Body of pancreas (tissue), 4 donors: ENCODE measurements around the gene ZNF346.

Source experiments
- CTCF ChIP-seq, 7 experiments: fragments of 450-650 bp in 4 of 7; fragments of 200-600 bp in 3 of 7; sonication (generic) in 3 of 7; IDR thresholded peaks; one replicate each; pipeline ENCODE4 v1.5.1; 2016 to 2019; ENCODE audit warnings: antibody characterized with exemption in 7 of 7
- POLR2A ChIP-seq, 3 donors: fragments of 450-650 bp; IDR thresholded peaks; one replicate each; pipeline ENCODE4 v1.6.1; 2016; ENCODE audit warnings: antibody characterized with exemption in 3 of 3, mild to moderate bottlenecking in 2 of 3

- TF ChIP-seq POLR2A (IDR thresholded peaks at IDR 0.05) (no peak), CTCF (IDR thresholded peaks at IDR 0.05) (no peak)
These were observed 2.1 kb downstream of the ZNF346 start for GRCh38 chr5:177024559-177024958.
